ENCODE data around the gene NCOA3.

Gene NCOA3

DNA sequence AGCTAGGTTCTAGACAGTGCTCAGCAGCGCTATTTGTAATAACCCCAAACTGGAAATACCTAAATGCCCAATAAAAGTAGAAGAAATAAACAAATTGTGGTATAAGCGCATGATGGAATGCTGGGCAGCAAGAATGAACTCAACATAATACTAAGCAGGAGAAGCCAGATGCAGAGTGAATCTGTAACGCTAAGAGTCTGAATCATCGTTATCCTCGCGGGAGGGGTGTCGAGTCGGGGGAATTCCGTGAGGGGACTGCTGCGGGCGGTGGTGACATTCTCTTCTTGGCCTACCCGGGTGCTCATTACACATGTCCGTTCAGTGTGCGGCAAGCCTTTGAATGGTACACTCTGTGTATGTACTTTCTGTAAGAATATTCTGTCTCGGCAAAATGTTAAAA, 199.9 kb downstream of the NCOA3 start:
- Histone ChIP-seq H3K36me3 (ENCODE audit: control insufficient read depth, insufficient read depth, low read length) (no peaks in the 10 kb centered on the region), H3K4me3 (replicated peaks; ENCODE audit: low read depth, low read length) (no peak overlapping the region), H3K27me3 (replicated peaks; ENCODE audit: control insufficient read depth, insufficient read depth, low read length) (no peaks in the 10 kb centered on the region)
- TF ChIP-seq, protein P1, sequence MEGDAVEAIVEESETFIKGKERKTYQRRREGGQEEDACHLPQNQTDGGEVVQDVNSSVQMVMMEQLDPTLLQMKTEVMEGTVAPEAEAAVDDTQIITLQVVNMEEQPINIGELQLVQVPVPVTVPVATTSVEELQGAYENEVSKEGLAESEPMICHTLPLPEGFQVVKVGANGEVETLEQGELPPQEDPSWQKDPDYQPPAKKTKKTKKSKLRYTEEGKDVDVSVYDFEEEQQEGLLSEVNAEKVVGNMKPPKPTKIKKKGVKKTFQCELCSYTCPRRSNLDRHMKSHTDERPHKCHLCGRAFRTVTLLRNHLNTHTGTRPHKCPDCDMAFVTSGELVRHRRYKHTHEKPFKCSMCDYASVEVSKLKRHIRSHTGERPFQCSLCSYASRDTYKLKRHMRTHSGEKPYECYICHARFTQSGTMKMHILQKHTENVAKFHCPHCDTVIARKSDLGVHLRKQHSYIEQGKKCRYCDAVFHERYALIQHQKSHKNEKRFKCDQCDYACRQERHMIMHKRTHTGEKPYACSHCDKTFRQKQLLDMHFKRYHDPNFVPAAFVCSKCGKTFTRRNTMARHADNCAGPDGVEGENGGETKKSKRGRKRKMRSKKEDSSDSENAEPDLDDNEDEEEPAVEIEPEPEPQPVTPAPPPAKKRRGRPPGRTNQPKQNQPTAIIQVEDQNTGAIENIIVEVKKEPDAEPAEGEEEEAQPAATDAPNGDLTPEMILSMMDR (IDR thresholded peaks at IDR 0.05; ENCODE audit: insufficient read depth, low read length, poor library complexity, severe bottlenecking) = no peak
- DNase-seq (ENCODE audit: extremely low read depth, insufficient read length) = no peak

DNA sequence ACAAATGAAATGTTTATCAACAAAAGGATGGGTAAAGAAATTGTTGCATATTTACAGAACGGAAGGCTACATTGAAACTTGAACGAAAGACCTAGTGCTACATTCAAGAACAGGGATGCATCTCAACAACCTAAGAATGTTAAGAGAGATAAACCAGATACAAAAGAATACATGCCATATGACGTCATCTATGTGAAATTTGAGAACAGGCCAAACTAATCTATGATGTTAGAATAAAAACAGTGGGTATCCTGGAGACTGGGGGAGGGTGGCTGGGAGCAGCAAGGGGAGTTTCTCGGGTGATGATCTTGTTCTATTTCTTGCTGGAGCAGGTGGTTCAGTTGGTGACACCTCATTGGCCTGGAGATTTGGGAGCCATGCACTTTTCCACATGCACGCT, 202.1 kb downstream of the NCOA3 start:
- no peaks in the 10 kb centered on the region for H3K36me3 ChIP-seq (ENCODE audit: control insufficient read depth, insufficient read depth, low read length)
- no peak overlapping the region for H3K4me3 ChIP-seq (replicated peaks; ENCODE audit: low read depth, low read length)
- TF ChIP-seq, protein P1 (IDR thresholded peaks at IDR 0.05; ENCODE audit: insufficient read depth, low read length, poor library complexity, severe bottlenecking) = no peak
- DNase-seq (ENCODE audit: extremely low read depth, insufficient read length) = no peak
- no peaks in the 10 kb centered on the region for H3K27me3 ChIP-seq (replicated peaks; ENCODE audit: control insufficient read depth, insufficient read depth, low read length)

- Histone ChIP-seq H3K36me3 (ENCODE audit: control insufficient read depth, insufficient read depth, low read length) (no peaks in the 10 kb centered on the region), H3K4me3 (replicated peaks; ENCODE audit: low read depth, low read length) (no peak overlapping the region), H3K27me3 (replicated peaks; ENCODE audit: control insufficient read depth, insufficient read depth, low read length) (no peaks in the 10 kb centered on the region)
- no peak for DNase-seq (ENCODE audit: extremely low read depth, insufficient read length)
- TF ChIP-seq, protein P1 (IDR thresholded peaks at IDR 0.05; ENCODE audit: insufficient read depth, low read length, poor library complexity, severe bottlenecking) = no peak
These were observed 203.2 kb downstream of the NCOA3 start for GRCh38 chr20:47704746-47705496.

GRCh38 chr20:47705497-47705856, 203.8 kb downstream of the NCOA3 start:
- DNase-seq (ENCODE audit: extremely low read depth, insufficient read length) = no peak
- Histone ChIP-seq H3K36me3 (ENCODE audit: control insufficient read depth, insufficient read depth, low read length) (no peaks in the 10 kb centered on the region), H3K4me3 (replicated peaks; ENCODE audit: low read depth, low read length) (no peak overlapping the region), H3K27me3 (replicated peaks; ENCODE audit: control insufficient read depth, insufficient read depth, low read length) (no peaks in the 10 kb centered on the region)
- TF ChIP-seq, protein P1 (IDR thresholded peaks at IDR 0.05; ENCODE audit: insufficient read depth, low read length, poor library complexity, severe bottlenecking) = no peak

DNA sequence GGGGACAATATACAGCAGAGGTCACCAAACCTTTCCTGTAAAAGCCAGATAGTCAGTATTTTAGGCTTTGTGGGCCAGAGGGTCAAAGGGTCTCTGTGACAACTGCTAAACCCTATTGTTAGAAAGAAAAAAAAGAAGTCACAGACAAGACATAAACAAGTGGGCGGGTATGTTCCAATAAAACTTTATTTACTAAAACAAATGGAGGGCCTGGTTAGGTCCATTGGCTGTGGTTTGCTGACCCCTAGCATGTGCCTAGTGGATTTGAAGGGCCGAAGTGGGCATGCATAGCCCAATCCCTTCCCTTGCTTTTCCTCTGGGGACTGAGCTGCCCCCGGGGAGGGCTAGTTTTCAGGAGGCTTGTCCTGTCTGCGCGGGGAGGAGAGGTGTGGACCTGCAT, 204.7 kb downstream of the NCOA3 start:
- H3K27me3 ChIP-seq (replicated peaks; ENCODE audit: control insufficient read depth, insufficient read depth, low read length) = no peaks in the 10 kb centered on the region

More for the DNA sequence above, 204.7 kb downstream of the NCOA3 start:
- TF ChIP-seq, protein P1 (IDR thresholded peaks at IDR 0.05; ENCODE audit: insufficient read depth, low read length, poor library complexity, severe bottlenecking) = no peak
- H3K36me3 ChIP-seq (ENCODE audit: control insufficient read depth, insufficient read depth, low read length) = no peaks in the 10 kb centered on the region
- H3K4me3 ChIP-seq (replicated peaks; ENCODE audit: low read depth, low read length) = no peak overlapping the region
- DNase-seq (ENCODE audit: extremely low read depth, insufficient read length) = no peak
